Right kidney (tissue), 9 donors: Measurements from ENCODE around the gene GPATCH3.
"Not testable (repeated sequence)": the region's sequence is repeated elsewhere in the genome, so short reads cannot be mapped to it uniquely, and the experiment has no call there.

Source experiments
- DNase-seq: peaks from one replicate; pipeline ENCODE4 v3.0.0-alpha.2; 2016
- long read RNA-seq, 8 donors: transcript quantifications; one replicate each; lab custom pipeline, GENCODE V29; 2026

GPATCH3 gene, protein sequence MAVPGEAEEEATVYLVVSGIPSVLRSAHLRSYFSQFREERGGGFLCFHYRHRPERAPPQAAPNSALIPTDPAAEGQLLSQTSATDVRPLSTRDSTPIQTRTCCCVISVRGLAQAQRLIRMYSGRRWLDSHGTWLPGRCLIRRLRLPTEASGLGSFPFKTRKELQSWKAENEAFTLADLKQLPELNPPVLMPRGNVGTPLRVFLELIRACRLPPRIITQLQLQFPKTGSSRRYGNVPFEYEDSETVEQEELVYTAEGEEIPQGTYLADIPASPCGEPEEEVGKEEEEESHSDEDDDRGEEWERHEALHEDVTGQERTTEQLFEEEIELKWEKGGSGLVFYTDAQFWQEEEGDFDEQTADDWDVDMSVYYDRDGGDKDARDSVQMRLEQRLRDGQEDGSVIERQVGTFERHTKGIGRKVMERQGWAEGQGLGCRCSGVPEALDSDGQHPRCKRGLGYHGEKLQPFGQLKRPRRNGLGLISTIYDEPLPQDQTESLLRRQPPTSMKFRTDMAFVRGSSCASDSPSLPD
- long read RNA-seq, donor 1, partial matches to known transcripts = 0 of 3 reads
- long read RNA-seq, donor 1, other reads (novel, unspliced or antisense) = 0 of 3 reads
- long read RNA-seq, donor 2, partial matches to known transcripts = 0 of 3 reads
- long read RNA-seq, donor 2, other reads (novel, unspliced or antisense) = 0 of 3 reads
- long read RNA-seq, donor 3, partial matches to known transcripts = 0 of 2 reads
- long read RNA-seq, donor 3, other reads (novel, unspliced or antisense) = 0 of 2 reads
- long read RNA-seq, donor 4, partial matches to known transcripts = 0 of 4 reads
- long read RNA-seq, donor 4, other reads (novel, unspliced or antisense) = 0 of 4 reads
- long read RNA-seq, donor 5, partial matches to known transcripts = 0 of 2 reads
- long read RNA-seq, donor 5, other reads (novel, unspliced or antisense) = 0 of 2 reads
- long read RNA-seq, donor 6, partial matches to known transcripts = 0 of 3 reads
- long read RNA-seq, donor 6, other reads (novel, unspliced or antisense) = 0 of 3 reads
- long read RNA-seq, donor 7, transcript GPATCH3-201 (7 exons, 2,123 nt) = major isoform, 9 of 9 reads
- long read RNA-seq, donor 7, partial matches to known transcripts = 0 of 9 reads
- long read RNA-seq, donor 7, other reads (novel, unspliced or antisense) = 0 of 9 reads
- long read RNA-seq, donor 8, partial matches to known transcripts = 0 of 4 reads
- long read RNA-seq, donor 8, other reads (novel, unspliced or antisense) = 0 of 4 reads

DNA sequence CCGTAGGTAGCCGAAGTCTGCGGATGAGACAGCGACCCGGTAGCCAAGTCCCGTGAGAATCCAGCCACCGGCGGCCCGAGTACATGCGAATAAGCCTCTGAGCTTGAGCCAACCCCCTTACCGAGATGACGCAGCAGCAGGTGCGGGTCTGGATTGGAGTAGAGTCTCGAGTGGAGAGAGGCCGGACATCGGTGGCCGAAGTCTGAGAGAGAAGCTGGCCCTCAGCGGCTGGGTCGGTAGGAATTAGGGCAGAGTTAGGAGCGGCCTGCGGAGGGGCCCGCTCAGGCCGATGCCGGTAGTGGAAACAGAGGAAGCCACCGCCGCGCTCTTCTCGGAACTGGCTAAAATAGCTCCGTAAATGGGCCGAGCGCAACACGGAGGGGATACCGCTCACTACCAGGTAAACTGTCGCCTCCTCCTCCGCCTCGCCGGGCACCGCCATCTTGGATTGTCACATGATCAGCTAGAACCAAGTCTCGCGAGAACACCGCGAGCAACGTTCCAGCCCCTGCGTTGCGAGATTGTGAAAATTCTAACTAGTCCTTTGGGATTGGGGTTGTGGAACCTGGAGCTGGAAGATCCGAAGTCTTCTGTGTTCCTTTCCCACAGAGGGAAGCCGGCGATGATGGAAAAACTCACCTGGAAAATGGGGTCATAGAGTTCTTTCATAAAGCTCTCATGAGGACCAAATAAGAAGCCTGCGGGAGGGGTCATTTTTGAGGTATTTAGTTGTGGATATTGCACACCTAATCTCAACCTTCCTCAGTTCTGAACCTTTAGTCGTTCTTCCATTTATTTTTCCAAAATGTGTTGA lies at the start of gene GPATCH3:
GPATCH3 (minus strand) TSS at position 467 of the 814 bp plus-strand sequence; CDS start at position 442, 25 bp downstream.
- DNase-seq = peak; percentile 88

DNA sequence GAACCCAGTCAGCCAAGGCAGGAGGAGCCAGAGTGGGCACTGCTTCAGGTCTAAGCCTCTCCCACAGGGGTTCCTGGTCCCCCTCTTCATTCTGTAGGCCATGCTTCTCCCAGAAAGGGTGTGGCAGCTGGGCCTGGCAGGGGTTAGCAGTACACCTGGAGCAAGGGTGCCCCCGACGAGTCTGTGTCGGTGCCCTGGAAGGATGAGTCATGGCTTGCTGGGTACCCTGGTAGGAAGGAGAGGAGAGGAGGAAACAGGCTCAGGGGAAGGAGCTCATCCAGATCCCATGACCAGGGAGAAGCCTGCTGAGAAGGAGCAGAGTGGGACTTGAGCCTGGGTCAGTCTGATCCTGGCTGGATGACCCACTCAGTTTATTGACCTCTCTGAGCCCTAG lies 49.7 kb upstream of the GPATCH3 start:
- no peak for DNase-seq

DNA sequence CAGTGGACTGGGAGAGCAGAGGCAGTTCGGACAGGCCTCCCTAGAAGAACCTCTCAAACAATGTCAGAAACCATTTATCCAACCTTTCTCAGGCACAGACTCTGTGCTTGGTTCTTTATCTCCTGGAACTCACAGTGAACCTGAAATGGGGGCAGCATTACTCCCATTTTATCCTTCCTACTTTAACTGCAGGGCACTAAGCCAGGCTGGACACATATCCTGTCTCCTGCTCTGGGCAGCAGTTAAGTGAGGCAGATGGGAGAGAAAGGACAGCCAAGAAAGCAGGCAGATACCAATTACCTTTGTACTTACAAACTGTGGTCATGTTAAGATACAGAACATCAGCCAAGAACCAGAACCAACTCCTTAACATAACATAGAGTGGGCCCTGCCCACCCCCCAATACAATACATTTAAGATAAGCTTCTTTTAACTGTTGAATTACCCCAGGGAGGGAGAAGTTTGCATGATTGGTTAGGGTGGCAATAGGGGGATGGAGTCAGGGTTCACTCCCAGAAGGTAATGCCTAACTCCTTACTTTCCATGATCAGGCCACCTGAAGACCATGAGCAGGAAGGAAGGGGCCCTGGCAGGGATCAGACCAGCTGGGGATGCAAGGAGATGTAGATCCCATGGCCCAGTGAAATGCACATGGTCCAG lies 49.1 kb upstream of the GPATCH3 start:
- DNase-seq = no peak

DNA sequence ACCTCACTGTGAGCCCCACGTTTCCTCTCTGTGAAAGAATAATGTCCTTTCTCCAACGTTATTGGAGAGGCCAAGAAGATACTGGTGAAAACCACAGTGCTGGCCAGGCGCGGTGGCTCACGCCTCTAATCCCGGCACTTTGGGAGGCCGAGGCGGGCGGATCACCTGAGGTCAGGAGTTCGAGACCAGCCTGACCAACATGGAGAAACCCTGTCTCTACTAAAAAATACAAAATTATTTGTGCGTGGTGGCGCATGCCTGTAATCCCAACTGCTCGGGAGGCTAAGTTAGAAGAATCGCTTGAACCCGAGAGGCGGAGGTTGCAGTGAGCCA lies 48.4 kb upstream of the GPATCH3 start:
- DNase-seq = not testable (repeated sequence)

DNA sequence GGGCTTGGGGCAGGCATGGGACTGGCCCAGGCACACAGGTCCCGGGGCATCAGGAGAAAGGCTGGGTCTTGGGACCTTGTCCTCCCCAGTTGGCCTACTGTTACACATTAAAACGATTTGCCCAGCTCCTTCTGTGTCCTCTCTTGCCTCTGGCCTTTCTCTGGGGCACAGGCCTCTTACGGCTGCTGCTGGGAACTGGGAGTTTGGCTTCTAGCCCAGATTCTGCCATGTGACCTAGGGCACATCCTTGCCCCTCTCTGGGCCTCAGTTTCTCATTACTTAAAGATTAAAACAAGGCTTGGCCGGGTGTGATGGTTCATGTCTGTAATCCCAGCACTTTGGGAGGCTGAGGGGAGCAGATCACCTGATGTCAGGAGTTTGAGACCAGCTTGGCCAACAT lies 46.0 kb upstream of the GPATCH3 start:
- DNase-seq = no peak

DNA sequence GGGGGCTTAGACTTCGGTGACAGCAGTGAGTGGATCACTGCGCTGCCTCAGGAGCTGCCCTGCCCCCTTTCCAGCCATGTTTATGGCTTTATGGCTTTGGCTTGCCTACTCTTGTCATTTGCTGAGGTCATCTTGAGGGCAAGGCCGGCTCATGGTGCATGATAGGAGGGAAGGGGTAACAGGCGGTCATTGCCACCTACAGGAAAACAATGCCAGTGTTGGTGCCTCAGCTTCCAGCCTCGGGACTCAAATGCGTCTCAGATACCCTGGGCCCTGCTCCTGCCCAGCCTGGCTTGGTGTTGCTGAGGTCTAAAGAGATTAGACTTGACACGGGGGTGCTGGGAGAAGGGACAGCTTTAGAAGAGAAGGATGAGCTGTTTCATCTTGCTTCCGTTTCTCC lies 45.5 kb upstream of the GPATCH3 start:
- no peak for DNase-seq

DNA sequence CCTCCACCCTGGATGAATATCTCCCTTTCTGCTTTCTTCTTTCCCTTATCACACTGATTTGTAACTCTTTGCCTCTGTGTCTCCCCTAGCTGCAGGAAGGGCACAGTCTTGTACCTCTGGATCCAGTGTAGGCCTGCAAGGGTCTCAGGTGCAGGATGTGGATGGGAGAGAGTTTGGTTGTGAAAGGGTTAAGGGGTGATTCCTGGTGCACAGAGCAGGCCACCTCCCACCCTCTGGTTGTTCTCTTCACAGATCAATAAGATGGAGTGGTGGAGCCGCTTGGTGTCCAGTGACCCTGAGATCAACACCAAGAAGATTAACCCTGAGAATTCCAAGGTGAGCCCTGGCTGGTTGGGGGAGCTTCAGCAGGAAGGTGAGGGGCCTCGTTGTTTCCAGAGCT lies 44.9 kb upstream of the GPATCH3 start:
- DNase-seq = no peak

DNA sequence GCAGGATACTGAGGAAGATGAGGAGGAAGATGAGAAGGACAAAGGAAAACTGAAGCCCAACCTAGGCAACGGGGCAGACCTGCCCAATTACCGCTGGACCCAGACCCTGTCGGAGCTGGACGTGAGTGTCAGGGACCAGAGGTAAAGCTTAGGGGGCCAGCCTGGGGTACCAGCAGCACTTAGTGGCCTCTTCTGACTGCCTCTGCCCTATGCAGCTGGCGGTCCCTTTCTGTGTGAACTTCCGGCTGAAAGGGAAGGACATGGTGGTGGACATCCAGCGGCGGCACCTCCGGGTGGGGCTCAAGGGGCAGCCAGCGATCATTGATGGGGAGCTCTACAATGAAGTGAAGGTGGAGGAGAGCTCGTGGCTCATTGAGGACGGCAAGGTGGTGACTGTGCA lies 42.4 kb upstream of the GPATCH3 start:
- no peak for DNase-seq

DNA sequence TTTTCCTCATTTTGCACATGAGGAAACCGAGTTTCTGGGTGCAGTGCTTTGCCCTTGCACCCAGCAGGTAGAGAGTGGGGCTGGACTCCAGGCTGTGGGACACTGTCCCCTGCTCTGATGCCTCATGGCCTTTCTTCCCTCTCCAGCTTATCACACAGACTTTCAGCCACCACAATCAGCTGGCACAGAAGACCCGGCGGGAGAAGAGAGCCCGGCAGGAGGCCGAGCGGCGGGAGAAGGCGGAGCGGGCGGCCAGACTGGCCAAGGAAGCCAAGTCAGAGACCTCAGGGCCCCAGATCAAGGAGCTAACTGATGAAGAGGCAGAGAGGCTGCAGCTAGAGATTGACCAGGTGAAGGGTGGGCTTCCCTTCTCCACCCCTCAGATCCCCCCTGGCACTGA lies 41.0 kb upstream of the GPATCH3 start:
- DNase-seq = no peak

DNA sequence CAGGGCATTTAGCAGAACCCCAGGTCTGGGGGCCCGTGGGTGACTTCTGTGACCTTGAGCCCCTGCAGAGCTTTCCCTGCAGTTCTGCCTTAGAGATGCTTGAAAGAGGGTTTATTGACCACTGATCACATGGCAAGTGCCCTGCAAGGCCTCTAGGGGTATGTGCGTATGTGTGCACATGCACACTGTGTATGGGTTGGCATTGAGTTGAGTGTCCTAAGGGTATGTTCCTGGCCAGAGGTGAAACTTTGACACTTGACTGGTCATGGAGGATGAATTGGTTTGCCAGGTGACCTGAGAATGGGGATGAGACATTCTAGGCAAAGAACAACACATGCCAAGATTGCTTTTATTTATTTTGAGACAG lies 38.4 kb upstream of the GPATCH3 start:
- no peak for DNase-seq

DNA sequence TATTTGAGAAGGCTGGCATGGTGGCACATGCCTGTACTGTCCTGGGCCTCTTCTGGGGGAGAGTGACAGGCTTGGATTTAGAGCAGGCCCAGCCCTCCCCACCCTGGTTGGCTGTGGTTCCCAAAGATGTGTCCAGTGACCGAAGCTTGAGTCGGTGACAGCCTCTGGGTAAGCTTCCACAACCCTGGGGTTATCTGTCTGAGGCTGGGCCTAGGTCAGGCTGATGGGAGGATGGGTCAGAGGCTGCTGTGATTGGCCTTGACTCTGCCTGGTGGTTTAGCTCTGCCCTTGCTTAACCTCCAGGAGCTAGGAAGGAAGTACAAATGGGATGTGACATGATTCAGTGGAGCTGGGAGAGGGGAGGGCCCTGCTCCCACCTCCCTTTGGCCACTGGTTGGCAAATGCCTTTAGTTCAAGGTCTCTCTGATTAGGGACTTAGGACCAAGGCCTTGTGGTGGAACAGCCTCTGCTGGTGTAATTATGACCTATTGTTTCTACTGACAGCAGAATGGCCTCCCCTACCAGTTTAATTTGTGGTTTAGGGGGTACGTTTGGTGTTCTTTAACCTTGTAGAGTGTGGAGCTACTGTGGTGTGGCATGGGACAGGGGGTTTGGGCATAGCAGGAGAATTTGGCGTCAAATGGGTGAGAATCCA lies 37.9 kb upstream of the GPATCH3 start:
- DNase-seq = no peak

DNA sequence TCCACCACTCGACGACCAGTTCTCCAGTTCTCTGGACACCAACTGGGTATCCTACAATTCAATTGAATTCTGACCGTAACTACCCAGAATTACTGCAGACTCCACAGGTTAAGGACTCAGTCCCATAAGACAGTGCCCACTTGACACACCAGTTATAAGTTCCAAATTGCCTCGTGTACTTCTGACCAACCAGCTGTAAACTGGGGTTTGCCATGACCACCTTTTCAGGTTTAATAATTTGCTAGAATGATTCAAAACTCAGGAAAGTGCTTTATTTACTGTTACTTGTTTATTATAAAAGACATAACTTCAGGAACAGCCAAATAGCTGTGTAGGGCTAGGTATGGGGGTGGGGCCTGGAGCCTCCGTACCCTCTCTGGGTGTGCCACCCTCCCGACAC lies 36.6 kb upstream of the GPATCH3 start:
- DNase-seq = no peak

DNA sequence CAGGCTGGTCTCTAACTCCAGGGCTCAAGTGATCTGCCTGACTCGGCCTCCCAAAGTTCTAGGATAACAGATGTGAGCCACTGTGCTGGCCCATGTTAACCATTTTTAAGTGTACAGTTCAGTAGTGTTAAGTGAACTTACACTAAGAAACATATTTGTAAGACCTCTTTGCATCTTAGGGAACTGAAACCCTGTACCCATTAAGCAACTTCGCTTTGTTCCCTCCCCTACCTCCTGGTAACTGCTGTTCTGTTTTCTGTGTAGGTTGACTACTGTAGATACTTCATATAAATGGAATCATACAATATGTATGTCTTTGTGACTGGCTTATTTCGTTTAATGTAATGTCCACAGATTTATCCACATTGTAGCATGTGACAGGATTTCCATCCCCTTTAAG lies 32.3 kb upstream of the GPATCH3 start:
- DNase-seq = no peak

DNA sequence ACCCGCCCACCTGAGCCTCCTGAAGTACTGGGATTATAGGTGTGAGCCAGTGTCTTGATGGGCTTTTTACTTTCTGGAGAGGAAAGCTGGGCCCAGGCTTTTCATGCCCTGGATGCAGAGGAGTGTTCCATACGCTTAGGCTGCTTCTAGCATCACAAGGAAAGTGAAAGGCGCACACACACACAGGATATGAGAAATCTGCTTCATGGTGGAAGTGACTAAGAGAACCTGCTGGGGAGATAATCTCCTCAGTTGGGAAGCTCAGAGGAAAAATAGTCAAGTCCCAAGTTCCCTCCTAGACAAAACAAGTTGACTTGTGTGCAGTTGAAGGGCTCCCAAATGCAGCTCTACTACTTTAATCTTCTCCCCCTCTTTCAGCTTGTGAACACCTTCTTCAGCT lies 23.4 kb upstream of the GPATCH3 start:
- DNase-seq = no peak

DNA sequence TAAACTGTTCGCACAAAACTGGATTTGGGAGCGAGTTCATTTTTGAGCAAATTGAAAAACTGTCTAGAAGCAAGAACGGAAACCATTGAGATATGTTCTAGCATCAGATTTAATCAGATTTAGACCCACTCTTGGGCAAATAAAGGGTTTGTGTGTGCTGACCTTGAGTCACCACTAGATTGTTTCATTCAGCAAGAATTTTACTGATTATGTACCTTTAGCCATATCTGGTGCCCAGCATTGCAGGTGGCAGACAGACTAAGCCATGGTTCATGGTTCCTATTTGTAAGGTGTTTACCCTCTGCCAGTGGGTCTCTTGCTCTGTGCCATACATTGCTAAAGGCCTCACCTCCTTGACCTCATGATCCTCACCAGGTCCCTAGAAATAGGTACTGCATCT lies 22.6 kb upstream of the GPATCH3 start:
- DNase-seq = no peak

DNA sequence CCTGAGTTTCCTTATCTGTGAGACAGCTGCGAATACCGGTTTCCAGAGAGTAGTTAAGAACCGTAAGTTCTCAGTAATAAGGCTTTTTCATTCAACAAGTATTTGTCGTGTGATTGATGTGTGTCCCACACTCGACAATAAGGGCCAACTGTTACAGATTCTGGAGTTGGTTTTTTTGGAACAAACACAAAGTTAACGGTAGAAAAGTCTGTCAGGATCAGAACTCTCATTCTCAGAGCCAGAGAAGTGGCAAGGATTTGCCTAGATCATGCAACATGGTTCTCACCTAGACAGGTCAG lies 22.1 kb upstream of the GPATCH3 start:
- no peak for DNase-seq

DNA sequence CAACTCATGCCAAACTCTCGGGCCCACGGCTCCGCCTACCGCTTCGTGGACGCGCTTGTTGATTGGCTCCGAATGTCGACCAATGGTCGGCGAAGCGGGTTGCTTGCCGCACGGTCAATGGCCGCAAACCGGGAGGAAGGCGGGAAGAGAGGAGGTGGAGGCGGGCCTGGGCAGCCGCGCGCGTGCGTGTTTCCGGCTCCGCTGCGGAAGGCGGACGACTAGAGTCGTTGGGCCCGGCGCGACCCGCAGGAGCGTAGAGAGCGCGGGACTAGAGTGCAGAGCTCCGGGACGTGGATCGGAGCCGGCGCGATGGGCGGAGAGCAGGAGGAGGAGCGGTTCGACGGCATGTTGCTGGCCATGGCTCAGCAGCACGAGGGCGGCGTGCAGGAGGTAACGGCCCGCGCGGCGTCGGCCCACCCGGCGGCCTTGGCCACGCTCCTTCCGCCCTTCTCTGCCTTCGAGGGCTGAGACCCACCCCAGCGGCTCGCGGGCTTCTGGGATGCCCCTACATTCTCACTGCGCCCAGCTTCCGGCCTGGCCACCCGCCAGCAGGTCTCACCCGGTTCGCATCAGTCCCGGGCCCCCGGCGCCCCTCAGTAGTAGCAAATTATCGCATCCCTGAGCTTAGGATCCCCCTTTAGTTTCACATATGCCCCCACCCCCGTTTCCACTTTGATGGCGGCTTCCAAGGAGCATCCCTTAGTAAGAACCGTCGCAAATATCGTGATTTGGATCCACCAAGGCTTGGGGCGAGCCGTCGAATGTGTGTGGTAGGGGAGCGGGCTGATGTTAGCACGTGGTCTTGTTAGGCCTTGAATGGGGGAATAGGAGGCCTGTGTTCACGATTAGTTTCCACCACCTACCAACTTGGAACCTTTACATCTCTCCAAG lies 21.5 kb upstream of the GPATCH3 start, which contains the start of gene NUDC:
NUDC (plus strand) TSS at position 204 of the 891 bp plus-strand sequence; CDS start at position 310, 106 bp downstream.
- DNase-seq = peak; percentile 88

DNA sequence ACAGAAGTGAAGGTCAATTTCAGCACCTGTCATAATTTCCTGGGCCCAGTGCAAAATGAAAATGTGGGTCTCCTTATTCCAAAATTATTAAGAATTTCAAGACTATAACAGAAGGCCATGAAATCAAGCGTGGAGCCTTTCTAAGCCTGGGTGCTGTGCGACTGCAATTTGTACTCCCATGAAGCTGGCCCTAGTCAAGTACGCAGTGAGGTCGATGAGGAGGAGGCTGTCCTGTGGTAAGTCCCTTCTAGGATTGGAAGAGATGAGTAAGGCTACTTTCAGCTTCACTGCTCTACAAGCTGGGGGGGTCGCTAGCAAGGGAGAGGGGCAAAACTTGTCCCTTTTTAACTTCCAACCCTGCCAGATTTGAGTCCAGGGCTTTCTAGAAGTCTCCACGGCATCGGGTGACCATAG lies 20.9 kb upstream of the GPATCH3 start:
- no peak for DNase-seq

DNA sequence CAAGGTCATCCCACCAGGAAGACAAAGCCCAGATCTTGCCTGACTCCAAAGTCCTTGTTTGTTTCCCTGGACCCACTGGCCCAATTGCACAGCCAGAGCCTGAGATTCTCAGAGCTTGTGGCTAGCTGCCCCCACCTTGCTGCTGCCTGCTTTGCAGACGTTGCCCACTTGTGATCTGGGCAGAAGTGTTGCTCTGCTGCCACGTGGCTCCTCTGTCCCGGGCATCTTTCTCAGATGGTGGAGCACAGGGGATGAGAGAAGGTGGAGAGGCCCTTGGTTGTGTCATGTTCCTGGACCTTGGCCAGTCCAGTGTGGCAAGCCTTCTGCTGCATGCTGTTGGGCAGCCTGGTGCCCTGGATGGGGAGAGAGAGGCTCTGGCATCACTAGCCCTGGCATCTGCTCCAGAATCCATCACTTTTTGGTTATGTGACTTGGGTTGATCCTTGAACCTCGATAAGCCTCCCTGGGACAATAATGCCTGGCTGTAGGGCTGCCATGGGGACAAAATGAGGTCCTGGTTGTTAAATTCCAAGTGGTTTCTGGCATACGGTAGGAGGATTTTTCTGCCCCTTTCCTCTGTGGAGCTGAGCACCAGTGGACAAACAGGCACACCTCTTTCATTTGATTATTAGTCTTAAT lies 15.1 kb upstream of the GPATCH3 start:
- no peak for DNase-seq
